Left lung (tissue), 10 donors: ENCODE data around the gene CFAP299. TPM values are rescaled to one million over a fixed set of nuclear protein-coding genes. Genes with fewer than 3 reads are reported as not detected.
A peak's percentile ranks its signal among the peaks of the same experiment; 100 is the strongest.

Experiments used
- ATAC-seq: fragments of 200-7000 bp; cut with Tn5 transposase; one replicate; pipeline ENCODE4 v1.9.1; 2020; ENCODE audit warnings: moderate library complexity
- DNase-seq, 4 donors: peaks; one replicate each; pipeline ENCODE4 v3.0.0-alpha.2; 2013 to 2020
- H3K27ac ChIP-seq, 2 donors: fragments of 200-600 bp; sonication (generic) in 1 of 2; one replicate each; pipeline versions ENCODE4 v1.5.0 to v1.8.0; 2020 to 2021
- H3K27me3 ChIP-seq, 2 donors: fragments of 200-600 bp; sonication (generic) in 1 of 2; one replicate each; pipeline versions ENCODE4 v1.5.0 to v1.8.0; 2020 to 2021
- H3K36me3 ChIP-seq, 2 donors: fragments of 200-600 bp; sonication (generic) in 1 of 2; one replicate each; pipeline versions ENCODE4 v1.5.0 to v1.8.0; 2020 to 2021
- H3K4me1 ChIP-seq, 2 donors: fragments of 200-600 bp; one replicate each; pipeline ENCODE4 v1.8.0; 2021
- H3K4me3 ChIP-seq, 2 donors: fragments of 200-600 bp; sonication (generic) in 1 of 2; one replicate each; pipeline versions ENCODE4 v1.5.0 to v1.8.0; 2020 to 2021; ENCODE audit warnings: mild to moderate bottlenecking in 1 of 2
- H3K9me3 ChIP-seq, 2 donors: fragments of 200-600 bp; sonication (generic) in 1 of 2; one replicate each; pipeline versions ENCODE4 v1.5.0 to v1.8.0; 2020 to 2021
- intact Hi-C, 2 donors: fragments of 100-400 bp; cut with DNase I; formaldehyde crosslinking; loops; one replicate each; pipeline versions ENCODE4 v1.11.2 to v1.14.2; 2022
- polyA plus RNA-seq, 6 donors: library from polyadenylated mRNA; unstranded; fragments of 120-200 nt; gene quantifications; one replicate each; pipeline ENCODE4 v1.2.1, GENCODE V29; 2013; ENCODE audit not compliant: insufficient read length in 6 of 6
- total RNA-seq, 2 donors: library from RNA; stranded (reverse); fragmentation: NEBNext Ultra II Directional; extraction: Animal tissue kit (Norgen Biotek cat#: 25700); gene quantifications; one replicate each; pipeline ENCODE4 v1.2.1, GENCODE V29; 2021
- TF ChIP-seq, protein P1 (sequence below), 2 donors: fragments of 200-600 bp; sonication (generic) in 1 of 2; IDR thresholded peaks; one replicate each; pipeline versions ENCODE4 v1.5.0 to v1.8.0; 2021; ENCODE audit warnings: antibody characterized with exemption in 2 of 2
- donor health status: DM: no; HTN: yes; CAD: no.
- donor health status: DM: no; HTN: no; CAD: no.

CFAP299 gene
- total and polyA plus RNA-seq, 8 donors = 1.2 to 2.3 (median 1.6) TPM; not detected in 1

DNA sequence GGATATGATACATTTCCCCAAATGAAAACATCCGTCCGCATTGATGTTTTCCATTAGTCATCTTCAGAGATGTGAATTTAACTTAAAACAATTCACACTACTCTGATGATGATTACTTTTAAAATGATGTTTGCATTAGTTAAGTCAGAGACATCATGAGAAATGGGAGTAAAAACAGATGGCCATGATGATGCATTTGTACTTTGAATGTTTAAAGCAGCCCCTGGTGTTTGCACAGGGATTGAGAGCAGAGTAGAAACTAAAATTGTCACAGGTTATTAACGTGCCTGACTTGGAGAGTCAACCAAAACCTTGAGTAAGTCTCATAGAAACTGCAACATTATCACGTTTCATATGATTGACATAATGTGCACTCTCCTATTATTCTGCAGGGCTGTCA lies 117.2 kb downstream of the CFAP299 start:
- Histone ChIP-seq H3K27me3 (no peaks in the 10 kb centered on the region), H3K9me3 (no peaks in the 10 kb centered on the region), H3K36me3 (no peaks in the 10 kb centered on the region), H3K27ac (no peak overlapping the region), H3K4me3 (no peak overlapping the region), H3K4me1 (no peaks in the 10 kb centered on the region)
- DNase-seq = no peak
- ATAC-seq = no peak
- TF ChIP-seq, protein P1, sequence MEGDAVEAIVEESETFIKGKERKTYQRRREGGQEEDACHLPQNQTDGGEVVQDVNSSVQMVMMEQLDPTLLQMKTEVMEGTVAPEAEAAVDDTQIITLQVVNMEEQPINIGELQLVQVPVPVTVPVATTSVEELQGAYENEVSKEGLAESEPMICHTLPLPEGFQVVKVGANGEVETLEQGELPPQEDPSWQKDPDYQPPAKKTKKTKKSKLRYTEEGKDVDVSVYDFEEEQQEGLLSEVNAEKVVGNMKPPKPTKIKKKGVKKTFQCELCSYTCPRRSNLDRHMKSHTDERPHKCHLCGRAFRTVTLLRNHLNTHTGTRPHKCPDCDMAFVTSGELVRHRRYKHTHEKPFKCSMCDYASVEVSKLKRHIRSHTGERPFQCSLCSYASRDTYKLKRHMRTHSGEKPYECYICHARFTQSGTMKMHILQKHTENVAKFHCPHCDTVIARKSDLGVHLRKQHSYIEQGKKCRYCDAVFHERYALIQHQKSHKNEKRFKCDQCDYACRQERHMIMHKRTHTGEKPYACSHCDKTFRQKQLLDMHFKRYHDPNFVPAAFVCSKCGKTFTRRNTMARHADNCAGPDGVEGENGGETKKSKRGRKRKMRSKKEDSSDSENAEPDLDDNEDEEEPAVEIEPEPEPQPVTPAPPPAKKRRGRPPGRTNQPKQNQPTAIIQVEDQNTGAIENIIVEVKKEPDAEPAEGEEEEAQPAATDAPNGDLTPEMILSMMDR (IDR thresholded peaks at IDR 0.05) = no peak
- intact Hi-C loops = no loop called here

DNA sequence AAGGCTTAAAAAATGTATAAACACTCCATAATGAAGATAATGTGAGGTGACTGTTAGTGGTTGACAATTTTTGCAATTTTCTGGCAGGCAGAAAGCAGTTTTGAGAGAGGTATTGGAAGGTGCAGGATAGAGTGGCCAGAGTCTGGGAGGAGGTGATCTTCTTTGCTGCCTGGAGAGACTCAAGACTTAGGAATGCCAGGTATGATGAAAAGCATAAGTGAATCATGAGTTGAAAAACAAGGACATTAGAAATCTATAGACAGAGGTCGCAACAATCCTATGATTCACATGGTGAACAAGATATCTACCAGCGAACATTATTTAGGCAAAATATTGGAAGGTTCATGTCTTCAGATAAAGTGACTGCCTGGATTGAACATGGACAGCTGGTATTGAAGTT lies 118.5 kb downstream of the CFAP299 start:
- Histone ChIP-seq H3K27ac (no peak overlapping the region), H3K4me1 (no peaks in the 10 kb centered on the region), H3K36me3 (no peaks in the 10 kb centered on the region), H3K27me3 (no peaks in the 10 kb centered on the region), H3K9me3 (no peaks in the 10 kb centered on the region), H3K4me3 (no peak overlapping the region)
- no peak for DNase-seq
- no peak for ATAC-seq
- TF ChIP-seq, protein P1 (IDR thresholded peaks at IDR 0.05) = no peak
- intact Hi-C loops = no loop called here

DNA sequence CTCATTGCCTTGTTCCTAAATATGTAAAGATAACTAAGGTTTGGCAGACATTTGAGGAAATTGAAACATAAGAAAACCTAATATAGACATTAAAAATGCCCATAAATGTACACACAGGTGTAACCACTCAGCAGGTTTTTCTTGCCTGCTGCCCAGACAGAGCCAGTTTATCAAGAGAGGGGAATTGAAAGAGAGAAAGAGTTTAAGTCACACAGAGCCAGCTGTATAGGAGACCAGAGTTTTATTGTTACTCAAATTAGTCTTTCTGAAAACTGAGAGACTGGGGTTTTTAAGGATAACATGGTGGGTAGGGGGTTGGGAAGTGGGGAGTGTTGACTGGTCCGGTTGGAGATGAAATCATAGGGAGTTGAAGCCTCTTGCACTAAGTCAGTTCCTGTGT lies 119.0 kb downstream of the CFAP299 start:
- no peak overlapping the region for H3K4me3 ChIP-seq
- no peak overlapping the region for H3K27ac ChIP-seq
- TF ChIP-seq, protein P1 (IDR thresholded peaks at IDR 0.05) = no peak
- H3K4me1 ChIP-seq = no peaks in the 10 kb centered on the region
- no peaks in the 10 kb centered on the region for H3K36me3 ChIP-seq
- DNase-seq = peak in 1 of 4 donors; percentile 40
- no peaks in the 10 kb centered on the region for H3K27me3 ChIP-seq
- ATAC-seq = no peak
- no peaks in the 10 kb centered on the region for H3K9me3 ChIP-seq
- intact Hi-C loops = no loop called here

DNA sequence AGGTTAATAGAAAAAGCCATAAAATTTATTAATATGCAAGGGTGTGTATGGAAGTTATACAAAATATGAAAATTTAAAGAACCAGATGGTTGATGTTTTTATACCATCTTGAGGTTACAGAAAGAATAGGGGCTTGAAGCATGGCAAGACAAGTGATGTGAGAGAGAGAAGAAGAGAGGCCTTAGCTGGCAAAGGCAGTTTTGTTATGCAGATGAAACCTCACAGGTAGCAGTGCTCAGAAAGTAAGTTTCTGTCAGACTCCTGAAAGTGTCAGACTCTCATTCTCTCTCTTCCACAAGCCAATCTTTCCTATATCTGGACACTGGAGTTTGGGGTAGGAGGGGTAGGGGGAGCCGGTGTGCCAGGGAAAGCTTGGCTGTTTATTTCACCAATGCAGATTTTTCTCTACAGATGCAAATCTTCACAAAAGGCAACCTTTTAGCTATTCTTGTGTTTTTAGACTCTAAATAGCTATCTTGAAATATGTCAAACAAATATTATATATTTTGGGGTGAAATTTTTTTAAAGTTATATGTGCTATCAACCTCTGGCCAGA lies 124.5 kb downstream of the CFAP299 start:
- no peaks in the 10 kb centered on the region for H3K36me3 ChIP-seq
- no peak overlapping the region for H3K4me3 ChIP-seq
- H3K27ac ChIP-seq = no peak overlapping the region
- no peaks in the 10 kb centered on the region for H3K4me1 ChIP-seq
- no peaks in the 10 kb centered on the region for H3K27me3 ChIP-seq
- peak; percentile 33 for ATAC-seq
- no peaks in the 10 kb centered on the region for H3K9me3 ChIP-seq
- TF ChIP-seq, protein P1 (IDR thresholded peaks at IDR 0.05) = no peak
- DNase-seq = no peak
- intact Hi-C loops = no loop called here

DNA sequence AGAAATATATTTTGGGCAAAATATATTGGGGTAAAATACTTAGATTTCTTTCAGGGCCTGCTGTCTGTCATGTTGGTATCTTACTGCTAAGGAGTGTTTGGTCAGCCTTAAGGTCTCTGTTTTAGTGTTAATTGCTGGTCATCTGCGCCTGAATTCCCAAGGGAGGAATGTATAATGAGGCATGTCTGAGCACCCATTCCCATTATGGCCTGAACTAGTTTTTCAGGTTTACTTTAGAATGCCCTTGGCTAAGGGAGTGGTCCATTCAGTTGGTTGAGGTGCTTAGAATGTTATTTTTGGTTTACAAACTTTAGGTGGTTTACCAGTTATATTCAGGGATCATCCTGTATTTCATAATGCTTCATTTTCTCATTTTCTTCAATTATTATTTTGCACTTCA lies 125.9 kb downstream of the CFAP299 start:
- peak; percentile 82 for ATAC-seq
- H3K36me3 ChIP-seq = no peaks in the 10 kb centered on the region
- intact Hi-C loops = no loop called here
- DNase-seq = no peak
- no peak overlapping the region for H3K27ac ChIP-seq
- no peaks in the 10 kb centered on the region for H3K27me3 ChIP-seq
- no peaks in the 10 kb centered on the region for H3K4me1 ChIP-seq
- TF ChIP-seq, protein P1 (IDR thresholded peaks at IDR 0.05) = no peak
- H3K4me3 ChIP-seq = no peak overlapping the region
- no peaks in the 10 kb centered on the region for H3K9me3 ChIP-seq
